H1 (cell line): ENCODE results near the gene TUBB1. TPM values are rescaled to one million over a fixed set of nuclear protein-coding genes. Genes with fewer than 3 reads are reported as not detected.

Source experiments
- CTCF ChIA-PET: fragments of 300-600 bp; sonication (Branson Sonifier 250); formaldehyde crosslinking; loops from one replicate; lab custom pipeline; 2021; ENCODE audit not compliant: partially characterized antibody; lab: Charles Lee
- POLR2A ChIA-PET: fragments of 300-600 bp; sonication (Branson Sonifier 250); formaldehyde crosslinking; loops from one replicate; lab custom pipeline; 2021; ENCODE audit warnings: inconsistent platforms; ENCODE audit not compliant: partially characterized antibody; lab: Charles Lee
- DNase-seq, 2 experiments: peaks; one replicate each; pipeline versions ENCODE4 v3.0.0 to v3.0.0-alpha.2; 2010 to 2022; ENCODE audit warnings: low spot score in 2 of 2, low read depth in 1 of 2, mixed read lengths in 1 of 2
- FAIRE-seq: peaks from 2 replicates; lab custom pipeline; 2011; peaks lifted over from hg19 to GRCh38; lab: Jason Lieb, UNC
- H2AFZ ChIP-seq: 2 replicates; pipeline ENCODE4 v1.8.1; 2012; ENCODE audit warnings: low read length, inconsistent platforms
- H2AK5ac ChIP-seq: 2 replicates; pipeline ENCODE4 v1.6.1; 2013; ENCODE audit warnings: low read depth, low read length
- H2BK120ac ChIP-seq: replicated peaks from 2 replicates; pipeline ENCODE3; 2013; ENCODE audit warnings: low read depth, low read length, inconsistent platforms
- H2BK12ac ChIP-seq: 2 replicates; pipeline ENCODE4 v1.6.1; 2013; ENCODE audit warnings: low read depth, low read length
- H2BK15ac ChIP-seq: 2 replicates; pipeline ENCODE4 v1.6.1; 2013; ENCODE audit warnings: low read length
- H2BK20ac ChIP-seq: 2 replicates; pipeline ENCODE4 v1.6.1; 2013; ENCODE audit warnings: low read length
- H2BK5ac ChIP-seq: 2 replicates; pipeline ENCODE4 v1.6.1; 2013; ENCODE audit warnings: low read depth, low read length
- H3K14ac ChIP-seq: 2 replicates; pipeline ENCODE4 v1.6.1; 2013; ENCODE audit warnings: inconsistent platforms; ENCODE audit not compliant: insufficient read length
- H3K18ac ChIP-seq: 2 replicates; pipeline ENCODE4 v1.6.1; 2013; ENCODE audit warnings: low read length; ENCODE audit errors: extremely low read depth
- H3K23ac ChIP-seq: 2 replicates; pipeline ENCODE4 v1.6.1; 2013; ENCODE audit warnings: inconsistent platforms; ENCODE audit not compliant: insufficient read length
- H3K23me2 ChIP-seq: 2 replicates; pipeline ENCODE4 v1.6.1; 2013; ENCODE audit warnings: low read depth, low read length
- H3K27ac ChIP-seq: 2 replicates; pipeline ENCODE4 v1.6.1; 2011; ENCODE audit warnings: low read depth, low read length, inconsistent platforms
- H3K27me3 ChIP-seq, 4 experiments: replicated peaks in 1 of 4; 1 replicate in 1 of 4; 2 replicates in 3 of 4; pipeline versions ENCODE4 v1.6.1 to v1.8.1; 2011 to 2013; ENCODE audit warnings: low read length in 3 of 4, mild to moderate bottlenecking in 3 of 4, inconsistent platforms in 2 of 4, mixed read lengths in 2 of 4, moderate library complexity in 1 of 4; ENCODE audit not compliant: control insufficient read depth in 3 of 4, insufficient read depth in 3 of 4; ENCODE audit errors: extremely low read depth in 1 of 4
- H3K36me3 ChIP-seq, 4 experiments: 2 replicates each; pipeline versions ENCODE4 v1.6.1 to v1.8.1; 2011 to 2013; ENCODE audit warnings: mild to moderate bottlenecking in 4 of 4, low read length in 3 of 4, moderate library complexity in 2 of 4, control low read depth in 1 of 4, inconsistent platforms in 1 of 4; ENCODE audit not compliant: insufficient read depth in 4 of 4, control insufficient read depth in 2 of 4
- H3K4ac ChIP-seq: replicated peaks from 2 replicates; pipeline ENCODE3; 2013; ENCODE audit warnings: low read length, low read depth, mixed read lengths, inconsistent platforms; ENCODE audit not compliant: insufficient read length
- H3K4me1 ChIP-seq, 4 experiments: replicated peaks in 1 of 4; 1 replicate in 1 of 4; 2 replicates in 3 of 4; pipeline versions ENCODE4 v1.6.1 to v1.8.1; 2011 to 2013; ENCODE audit warnings: low read length in 3 of 4, inconsistent platforms in 2 of 4, mixed read lengths in 1 of 4; ENCODE audit not compliant: insufficient read depth in 4 of 4, control insufficient read depth in 3 of 4
- H3K4me2 ChIP-seq, 2 experiments: 2 replicates each; pipeline versions ENCODE4 v1.6.1 to v1.8.1; 2011 to 2013; ENCODE audit warnings: low read depth in 2 of 2, low read length in 2 of 2, control low read depth in 1 of 2, inconsistent platforms in 1 of 2, mild to moderate bottlenecking in 1 of 2; ENCODE audit not compliant: insufficient read depth in 1 of 2
- H3K4me3 ChIP-seq, 4 experiments: fragments of 200-600, 300-600 bp in 1 of 4; sonication (generic), shearing (Covaris generic), sonication (Bioruptor Twin) in 1 of 4; 2 replicates each; pipeline versions ENCODE4 v1.5.1 to v1.8.1; 2011 to 2016; ENCODE audit warnings: low read length in 4 of 4, low read depth in 3 of 4, control low read depth in 2 of 4, inconsistent platforms in 2 of 4, mild to moderate bottlenecking in 2 of 4, mixed read lengths in 1 of 4, moderate library complexity in 1 of 4; ENCODE audit not compliant: insufficient read depth in 2 of 4; ENCODE audit errors: extremely low read depth in 1 of 4
- H3K56ac ChIP-seq: replicated peaks from 2 replicates; pipeline ENCODE3; 2013; ENCODE audit warnings: low read depth, mild to moderate bottlenecking, mixed read lengths, low read length, inconsistent platforms; ENCODE audit not compliant: insufficient read length
- H3K79me1 ChIP-seq: 2 replicates; pipeline ENCODE4 v1.6.1; 2013; ENCODE audit warnings: low read depth, low read length, control low read depth
- H3K79me2 ChIP-seq, 2 experiments: 2 replicates each; pipeline versions ENCODE4 v1.6.1 to v1.8.1; 2012 to 2013; ENCODE audit warnings: low read length in 2 of 2, mild to moderate bottlenecking in 2 of 2, inconsistent platforms in 1 of 2; ENCODE audit not compliant: insufficient read depth in 2 of 2, control insufficient read depth in 1 of 2
- H3K9ac ChIP-seq, 4 experiments: replicated peaks in 1 of 4; 1 replicate in 1 of 4; 2 replicates in 3 of 4; pipeline versions ENCODE4 v1.6.1 to v1.8.1; 2011 to 2013; ENCODE audit warnings: low read depth in 3 of 4, low read length in 3 of 4, control low read depth in 2 of 4, mild to moderate bottlenecking in 2 of 4, moderate library complexity in 2 of 4, inconsistent platforms in 1 of 4; ENCODE audit errors: extremely low read depth in 1 of 4
- H3K9me3 ChIP-seq, 2 experiments: 2 replicates each; pipeline versions ENCODE4 v1.6.1 to v1.8.1; 2012 to 2013; ENCODE audit warnings: mild to moderate bottlenecking in 2 of 2, moderate library complexity in 2 of 2, control low read depth in 1 of 2, inconsistent platforms in 1 of 2, low read depth in 1 of 2, low read length in 1 of 2, mixed read lengths in 1 of 2; ENCODE audit not compliant: insufficient read depth in 2 of 2
- H4K20me1 ChIP-seq, 2 experiments: replicated peaks in 1 of 2; 2 replicates each; pipeline versions ENCODE3 to v1.8.1; 2011 to 2013; ENCODE audit warnings: inconsistent platforms in 2 of 2, low read length in 2 of 2, mild to moderate bottlenecking in 1 of 2; ENCODE audit not compliant: insufficient read depth in 2 of 2, control insufficient read depth in 1 of 2
- H4K5ac ChIP-seq: 2 replicates; pipeline ENCODE4 v1.6.1; 2013; ENCODE audit warnings: low read length, low read depth, mixed read lengths, inconsistent platforms; ENCODE audit not compliant: insufficient read length
- H4K8ac ChIP-seq: 2 replicates; pipeline ENCODE4 v1.8.0; 2013; ENCODE audit warnings: mild to moderate bottlenecking, moderate library complexity, low read length, inconsistent platforms; ENCODE audit not compliant: insufficient read depth; ENCODE audit errors: extremely low read depth
- H4K91ac ChIP-seq: replicated peaks from 2 replicates; pipeline ENCODE3; 2013; ENCODE audit warnings: low read length, mixed read lengths, inconsistent platforms; ENCODE audit not compliant: insufficient read length
- ASH2L ChIP-seq: fragments of 200-600, 300-600 bp; sonication (generic); IDR thresholded peaks from one replicate; pipeline ENCODE4 v1.7.1; 2017; ENCODE audit warnings: low read length
- ATF3 ChIP-seq: IDR thresholded peaks from 2 replicates; pipeline ENCODE4 v1.6.1; 2011; ENCODE audit warnings: low read depth, mild to moderate bottlenecking, low read length; ENCODE audit not compliant: insufficient read depth
- BCL11A ChIP-seq, 2 experiments: IDR thresholded peaks; one replicate each; pipeline ENCODE4 v1.6.1; 2011; ENCODE audit warnings: low read depth in 2 of 2, low read length in 2 of 2, mild to moderate bottlenecking in 2 of 2
- CBX8 ChIP-seq: fragments of 300-800, 300-1000 bp; sonication (generic); IDR thresholded peaks from 2 replicates; pipeline ENCODE4 v1.7.1; 2016; ENCODE audit warnings: low read depth, low read length, borderline replicate concordance
- EZH2 ChIP-seq: fragments of 200-600 bp; sonication (generic); IDR thresholded peaks from 2 replicates; pipeline ENCODE4 v1.7.1; 2012; ENCODE audit warnings: low read depth, mild to moderate bottlenecking, moderate library complexity, low read length, inconsistent platforms; ENCODE audit not compliant: severe bottlenecking
- KDM4A ChIP-seq: IDR thresholded peaks from one replicate; pipeline ENCODE4 v1.7.1; 2012; ENCODE audit warnings: low read depth, mild to moderate bottlenecking, moderate library complexity, low read length, inconsistent platforms; ENCODE audit not compliant: severe bottlenecking
- RXRA ChIP-seq: IDR thresholded peaks from 2 replicates; pipeline ENCODE4 v1.6.1; 2011; ENCODE audit warnings: low read depth, mild to moderate bottlenecking, low read length, moderate library complexity; ENCODE audit not compliant: insufficient read depth
- SP2 ChIP-seq: IDR thresholded peaks from 2 replicates; pipeline ENCODE4 v1.6.1; 2012; ENCODE audit warnings: mild to moderate bottlenecking, low read length, inconsistent platforms
- SRF ChIP-seq: IDR thresholded peaks from 2 replicates; pipeline ENCODE4 v1.6.1; 2011; ENCODE audit warnings: mild to moderate bottlenecking, low read depth, low read length, moderate library complexity
- TAF7 ChIP-seq: optimal IDR thresholded peaks from 2 replicates; pipeline ENCODE3; 2011; ENCODE audit warnings: low read depth, mild to moderate bottlenecking, inconsistent platforms, low read length, moderate library complexity, borderline replicate concordance
- TBP ChIP-seq: IDR thresholded peaks from 2 replicates; pipeline ENCODE4 v1.6.1; 2011; ENCODE audit warnings: low read depth, low read length, improper control_type of control experiment
- TEAD4 ChIP-seq: IDR thresholded peaks from 2 replicates; pipeline ENCODE4 v1.6.1; 2012; ENCODE audit warnings: low read depth, low read length, inconsistent platforms, mixed read lengths
- USF2 ChIP-seq: IDR thresholded peaks from 2 replicates; pipeline ENCODE4 v1.6.1; 2011; ENCODE audit warnings: low read length, improper control_type of control experiment
- WGBS, 2 experiments: shearing (Covaris generic) in 1 of 2; methylation state at CpG; one replicate each; pipeline versions ENCODE4 v1.1.6 to v1.1.7; 2013 to 2015; ENCODE audit warnings: low lambda C conversion rate in 2 of 2, mixed read lengths in 2 of 2, inconsistent platforms in 1 of 2, low coverage in 1 of 2, missing lambda C conversion rate in 1 of 2; ENCODE audit not compliant: insufficient replicate concordance in 2 of 2, insufficient coverage in 1 of 2, insufficient read length in 1 of 2; ENCODE audit errors: extremely low coverage in 1 of 2, missing lambda C conversion rate in 1 of 2; 5-methylcytosine and 5-hydroxymethylcytosine counted together
- polyA plus RNA-seq, 7 experiments: library from polyadenylated mRNA; depleted of rRNA in 3 of 7; stranded (reverse) in 5 of 7; unstranded in 2 of 7; fragments of >200 nt in 5 of 7; fragments of 200-250 nt in 2 of 7; gene quantifications; 1 replicate in 5 of 7; 2 replicates in 1 of 7; 4 replicates in 1 of 7; pipeline versions ENCODE4 v1.2.1 to v1.2.3, GENCODE V29; 2011 to 2013; ENCODE audit warnings: missing spikeins in 2 of 7, mixed read lengths in 2 of 7
- total RNA-seq: library from RNA; stranded (reverse); fragmentation: NEBNext Ultra II Directional; extraction: Animal tissue kit (Norgen Biotek cat#: 25700); gene quantifications from 2 replicates; pipeline ENCODE4 v1.2.1, GENCODE V29; 2021

Gene TUBB1
- total and polyA plus RNA-seq, 2 of the 8 experiments (the other 6 are each of a cell fraction or from before 2014, with no cell fraction given) = not detected

GRCh38 chr20:59000326-59000725 lies 18.9 kb upstream of the TUBB1 start:
- H2BK20ac ChIP-seq = no peak overlapping the region
- H3K18ac ChIP-seq = no peak overlapping the region
- peaks cover 0 to 6% of the 10 kb centered on the region in 2 experiments for H4K20me1 ChIP-seq
- no peaks in the 10 kb centered on the region for H3K79me2 ChIP-seq
- WGBS, 2 experiments = 79% methylated on average over 3 of the region's 3 CpGs; no CpG with 5 or more reads in 1 of the 2 experiments
- no peaks in the 10 kb centered on the region for H3K23me2 ChIP-seq
- H2BK12ac ChIP-seq = no peak overlapping the region
- FAIRE-seq (no peak), DNase-seq (no peak)
- H3K4me1 ChIP-seq = no peaks in the 10 kb centered on the region; a peak in 1 of 7 replicates
- H3K79me1 ChIP-seq = no peaks in the 10 kb centered on the region
- ChIA-PET POLR2A (interaction anchor here (0.7 to 1.3 kb wide), 2 partner anchors 8 to 33 kb away, joined by 3 read pairs; no protein-coding TSS in a partner anchor), CTCF (interaction anchor here (0.6 to 1.2 kb wide), 6 partner anchors 8 to 455 kb away, joined by 3 to 4 read pairs (median 3); no protein-coding TSS in a partner anchor)
- H2BK5ac ChIP-seq = no peak overlapping the region
- H2BK120ac ChIP-seq = no peak overlapping the region
- no peak overlapping the region for H3K4me2 ChIP-seq
- H3K4me3 ChIP-seq = no peak overlapping the region
- no peak overlapping the region for H3K56ac ChIP-seq
- H4K5ac ChIP-seq = no peak overlapping the region
- no peak overlapping the region for H4K91ac ChIP-seq
- H3K27ac ChIP-seq = no peak overlapping the region
- no peak overlapping the region for H3K9ac ChIP-seq
- H2AFZ ChIP-seq = no peak overlapping the region
- H3K4ac ChIP-seq = no peak overlapping the region
- no peak overlapping the region for H2AK5ac ChIP-seq
- H3K9me3 ChIP-seq = no peaks in the 10 kb centered on the region
- no peaks in the 10 kb centered on the region for H3K27me3 ChIP-seq
- peaks cover 2 to 13% (median 4%) of the 10 kb centered on the region in 4 experiments; a peak in 6 of 8 replicates for H3K36me3 ChIP-seq
- H3K23ac ChIP-seq = no peak overlapping the region
- no peak overlapping the region for H2BK15ac ChIP-seq
- H3K14ac ChIP-seq = no peak overlapping the region
- no peak overlapping the region for H4K8ac ChIP-seq
- TF ChIP-seq SP2 (no peak), BCL11A (IDR thresholded peaks at IDR 0.05; ENCODE audit: low read depth in 2 of 2, low read length in 2 of 2) (no peak), TAF7 (no peak), EZH2 (no peak), RXRA (no peak), KDM4A (no peak), SRF (no peak), ATF3 (no peak), CBX8 (no peak), USF2 (no peak), TBP (no peak), ASH2L (no peak), TEAD4 (no peak)
